GM23248 (cell line): ENCODE data around the gene BROX.

ENCODE experiments used
- EZH2 ChIP-seq: fragments of 200-600 bp; sonication (generic); IDR thresholded peaks from 2 replicates; pipeline ENCODE4 v1.6.1; 2018; ENCODE audit warnings: antibody characterized with exemption, mild to moderate bottlenecking; ENCODE audit not compliant: insufficient read depth, poor library complexity, severe bottlenecking
- EZH2phosphoT487 ChIP-seq: fragments of 200-600 bp; sonication (generic); IDR thresholded peaks from 2 replicates; pipeline ENCODE4 v1.6.1; 2018; ENCODE audit warnings: antibody characterized with exemption, moderate library complexity, mild to moderate bottlenecking, low read depth; ENCODE audit not compliant: insufficient read depth

- no peak for TF ChIP-seq EZH2phosphoT487
- no peak for TF ChIP-seq EZH2
These were observed 778 bp upstream of the BROX start for GRCh38 chr1:222711319-222712252.
